ENCODE results near the gene AKAP9.
"Not testable (repeated sequence)": the region's sequence is repeated elsewhere in the genome, so short reads cannot be mapped to it uniquely, and the experiment has no call there.

AKAP9 gene

GRCh38 chr7:91959023-91959422 lies 18.4 kb downstream of the AKAP9 start:
- Histone ChIP-seq H3K9ac (no peak overlapping the region), H3K4me1 (no peaks in the 10 kb centered on the region), H3K4me2 (no peak overlapping the region), H3K27ac (no peak overlapping the region), H3K4me3 (no peak overlapping the region), H3K36me3 (peaks cover 30% of the 10 kb centered on the region; the same call in 1 of the 2 replicates), H4K20me1 (peaks cover 62% of the 10 kb centered on the region), H3K27me3 (no peaks in the 10 kb centered on the region), H3K9me3 (peaks cover 10% of the 10 kb centered on the region; the same call in 1 of the 2 replicates)
- TF ChIP-seq Cebpa-rat (IDR thresholded peaks at IDR 0.05): peak; percentile 58; the same call in 1 of the 2 replicates

- no peak overlapping the region for H3K4me3 ChIP-seq
- H3K36me3 ChIP-seq: peaks cover 15% of the 10 kb centered on the region; the same call in 1 of the 2 replicates
- no peaks in the 10 kb centered on the region for H3K4me1 ChIP-seq
- TF ChIP-seq Cebpa-rat (IDR thresholded peaks at IDR 0.05): no peak
- no peak overlapping the region for H3K27ac ChIP-seq
- no peak overlapping the region for H3K4me2 ChIP-seq
- peaks cover 23% of the 10 kb centered on the region for H3K9me3 ChIP-seq
- no peaks in the 10 kb centered on the region for H3K27me3 ChIP-seq
- no peak overlapping the region for H3K9ac ChIP-seq
- H4K20me1 ChIP-seq: peaks cover 34% of the 10 kb centered on the region
Observed at GRCh38 chr7:91961816-91962215, 21.2 kb downstream of the AKAP9 start.

- Histone ChIP-seq H3K4me2 (no peak overlapping the region), H3K4me3 (no peak overlapping the region), H4K20me1 (peaks cover 32% of the 10 kb centered on the region), H3K9ac (no peak overlapping the region), H3K27ac (no peak overlapping the region), H3K9me3 (peaks cover 27% of the 10 kb centered on the region), H3K27me3 (no peaks in the 10 kb centered on the region), H3K36me3 (peaks cover 15% of the 10 kb centered on the region; the same call in 1 of the 2 replicates), H3K4me1 (no peaks in the 10 kb centered on the region)
- no peak for TF ChIP-seq Cebpa-rat (IDR thresholded peaks at IDR 0.05)
Observed at GRCh38 chr7:91962419-91962818, 21.8 kb downstream of the AKAP9 start.

- H3K4me2 ChIP-seq, H3K4me3 ChIP-seq, H3K27ac ChIP-seq, H3K36me3 ChIP-seq, H3K4me1 ChIP-seq, H3K9ac ChIP-seq, H3K27me3 ChIP-seq: not testable (repeated sequence)
- H3K9me3 ChIP-seq: peaks cover 35% of the 10 kb centered on the region
- H4K20me1 ChIP-seq: peaks cover 42% of the 10 kb centered on the region
Observed at GRCh38 chr7:91967513-91967912, 26.9 kb downstream of the AKAP9 start.

GRCh38 chr7:91973639-91974038 lies 33.0 kb downstream of the AKAP9 start:
- Histone ChIP-seq H3K9me3 (peaks cover 29% of the 10 kb centered on the region), H3K4me3 (no peak overlapping the region), H3K4me1 (peaks cover 12% of the 10 kb centered on the region), H4K20me1 (peaks cover 39% of the 10 kb centered on the region), H3K27me3 (no peaks in the 10 kb centered on the region), H3K27ac (no peak overlapping the region), H3K36me3 (peaks cover 56% of the 10 kb centered on the region), H3K9ac (no peak overlapping the region), H3K4me2 (no peak overlapping the region)
- no peak for TF ChIP-seq Cebpa-rat (IDR thresholded peaks at IDR 0.05)

- no peak overlapping the region for H3K4me2 ChIP-seq
- no peak for TF ChIP-seq Cebpa-rat (IDR thresholded peaks at IDR 0.05)
- peaks cover 28% of the 10 kb centered on the region for H3K9me3 ChIP-seq
- no peaks in the 10 kb centered on the region for H3K27me3 ChIP-seq
- H3K9ac ChIP-seq: no peak overlapping the region
- H4K20me1 ChIP-seq: peaks cover 35% of the 10 kb centered on the region
- H3K27ac ChIP-seq: no peak overlapping the region
- H3K4me1 ChIP-seq: peaks cover 15% of the 10 kb centered on the region
- H3K4me3 ChIP-seq: no peak overlapping the region
- H3K36me3 ChIP-seq: peaks cover 60% of the 10 kb centered on the region
Observed at GRCh38 chr7:91974066-91974465, 33.4 kb downstream of the AKAP9 start.

- Histone ChIP-seq H3K9me3 (peaks cover 31% of the 10 kb centered on the region), H4K20me1 (peaks cover 15% of the 10 kb centered on the region; the same call in 1 of the 2 replicates), H3K4me3 (no peak overlapping the region), H3K4me1 (peaks cover 23% of the 10 kb centered on the region), H3K9ac (no peak overlapping the region), H3K27me3 (no peaks in the 10 kb centered on the region), H3K36me3 (peaks cover 77% of the 10 kb centered on the region), H3K4me2 (peak overlapping the region; percentile 37; the same call in 1 of the 2 replicates), H3K27ac (no peak overlapping the region)
- TF ChIP-seq Cebpa-rat (IDR thresholded peaks at IDR 0.05): no peak
Observed at GRCh38 chr7:91976743-91977142, 36.1 kb downstream of the AKAP9 start.

GRCh38 chr7:91979590-91979989 lies 38.9 kb downstream of the AKAP9 start:
- Histone ChIP-seq H3K27ac (no peak overlapping the region), H3K9me3 (peaks cover 57% of the 10 kb centered on the region), H3K9ac (no peak overlapping the region), H3K4me1 (peaks cover 23% of the 10 kb centered on the region), H3K4me3 (no peak overlapping the region), H3K36me3 (peaks cover 69% of the 10 kb centered on the region), H3K27me3 (no peaks in the 10 kb centered on the region), H3K4me2 (no peak overlapping the region), H4K20me1 (no peaks in the 10 kb centered on the region)
- no peak for TF ChIP-seq Cebpa-rat (IDR thresholded peaks at IDR 0.05)

- Histone ChIP-seq H3K4me1 (peaks cover 19% of the 10 kb centered on the region), H3K36me3 (peaks cover 60% of the 10 kb centered on the region), H3K9me3 (peaks cover 59% of the 10 kb centered on the region)
- not testable (repeated sequence) for H3K27ac ChIP-seq, H3K9ac ChIP-seq, H3K4me3 ChIP-seq, H3K4me2 ChIP-seq, H3K27me3 ChIP-seq, H4K20me1 ChIP-seq
Observed at GRCh38 chr7:91982352-91982751, 41.7 kb downstream of the AKAP9 start.

- H3K4me1 ChIP-seq: peaks cover 7% of the 10 kb centered on the region
- TF ChIP-seq Cebpa-rat (IDR thresholded peaks at IDR 0.05): no peak
- peaks cover 45% of the 10 kb centered on the region for H3K36me3 ChIP-seq
- H3K4me3 ChIP-seq: no peak overlapping the region
- H3K9ac ChIP-seq: no peak overlapping the region
- H4K20me1 ChIP-seq: no peaks in the 10 kb centered on the region; the same call in 1 of the 2 replicates
- no peaks in the 10 kb centered on the region for H3K27me3 ChIP-seq
- H3K27ac ChIP-seq: no peak overlapping the region
- peaks cover 27% of the 10 kb centered on the region for H3K9me3 ChIP-seq
- H3K4me2 ChIP-seq: no peak overlapping the region
Observed at GRCh38 chr7:91988213-91988612, 47.6 kb downstream of the AKAP9 start.

- Histone ChIP-seq H3K27ac (no peak overlapping the region), H3K4me3 (no peak overlapping the region), H3K27me3 (no peaks in the 10 kb centered on the region), H3K9ac (no peak overlapping the region), H3K4me2 (peak overlapping the region; percentile 50), H3K36me3 (peaks cover 54% of the 10 kb centered on the region), H3K4me1 (peaks cover 34% of the 10 kb centered on the region), H3K9me3 (no peaks in the 10 kb centered on the region), H4K20me1 (no peaks in the 10 kb centered on the region)
- no peak for TF ChIP-seq Cebpa-rat (IDR thresholded peaks at IDR 0.05)
Observed at GRCh38 chr7:91993976-91994375, 53.3 kb downstream of the AKAP9 start.

Measured in BLaER1 (cell line).